HG02852 (cell line): ENCODE measurements around the gene ASB6.
"Not testable (repeated sequence)": the region's sequence is repeated elsewhere in the genome, so short reads cannot be mapped to it uniquely, and the experiment has no call there.

Source experiments
- ATAC-seq: cut with Tn5 transposase; IDR thresholded peaks from one replicate; pipeline ENCODE4 v1.9.1; 2021; ENCODE audit warnings: mild to moderate bottlenecking, moderate library complexity; ENCODE audit not compliant: unreplicated experiment

The ASB6 gene

DNA sequence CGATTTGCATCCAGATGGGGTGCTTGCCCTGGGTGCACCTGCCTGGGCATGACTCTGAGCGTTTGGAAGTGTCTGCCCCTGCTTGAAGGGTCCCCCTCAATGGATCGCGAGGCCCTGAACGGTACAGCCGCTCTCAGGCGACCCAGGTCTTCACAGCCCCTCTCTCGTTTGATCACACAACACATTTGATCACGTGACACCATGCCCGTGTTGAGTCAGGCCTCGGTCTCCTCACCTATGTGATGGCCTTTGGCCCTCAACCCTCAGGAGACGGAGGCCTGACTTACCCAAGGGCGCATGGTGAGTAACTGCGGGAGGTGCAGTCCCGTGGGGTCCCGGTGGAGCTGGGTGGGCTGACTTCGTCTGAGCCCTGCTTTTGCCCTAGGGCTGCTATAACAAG is 3.0 kb upstream of the ASB6 start:
- no peak for ATAC-seq

DNA sequence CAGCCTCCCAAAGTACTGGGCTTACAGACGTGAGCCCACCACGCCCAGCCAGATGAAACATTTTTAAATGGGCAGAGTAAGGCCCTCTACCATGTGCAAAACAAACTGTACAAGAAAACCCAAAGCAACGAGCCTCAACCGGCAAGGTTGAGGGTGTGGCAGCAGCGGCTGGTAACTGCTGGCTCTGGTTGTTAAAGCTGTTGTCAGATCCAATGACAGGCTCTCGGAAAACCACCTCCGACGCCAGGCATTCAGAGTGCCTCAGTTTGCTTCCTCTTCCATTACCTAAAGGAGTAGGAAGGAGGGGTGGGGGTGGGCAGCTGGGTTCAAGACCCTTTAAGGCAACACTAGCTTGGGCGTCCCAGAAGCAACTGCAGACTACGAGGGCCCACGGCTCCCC is 2.4 kb upstream of the ASB6 start:
- ATAC-seq = no peak

DNA sequence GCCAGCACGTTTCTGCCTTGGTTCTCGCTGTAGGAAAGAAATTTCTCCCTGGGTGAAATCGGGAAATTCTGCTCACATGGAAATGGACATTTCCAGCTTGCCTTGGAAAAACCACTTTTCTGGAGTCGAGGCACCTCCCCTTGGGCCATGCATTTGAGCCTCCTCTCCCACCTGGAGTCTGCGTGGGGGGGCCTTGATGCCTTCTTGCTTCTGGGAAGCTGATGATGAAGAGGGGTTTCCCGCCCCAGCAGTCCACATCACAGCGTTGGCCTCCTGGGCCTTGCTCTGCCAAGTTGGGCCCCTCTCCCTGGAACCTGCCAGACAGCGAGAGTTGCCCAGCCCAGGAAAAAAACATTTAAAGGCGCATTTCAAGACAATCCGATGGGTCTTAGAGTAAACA is 1.8 kb upstream of the ASB6 start:
- ATAC-seq = no peak

DNA sequence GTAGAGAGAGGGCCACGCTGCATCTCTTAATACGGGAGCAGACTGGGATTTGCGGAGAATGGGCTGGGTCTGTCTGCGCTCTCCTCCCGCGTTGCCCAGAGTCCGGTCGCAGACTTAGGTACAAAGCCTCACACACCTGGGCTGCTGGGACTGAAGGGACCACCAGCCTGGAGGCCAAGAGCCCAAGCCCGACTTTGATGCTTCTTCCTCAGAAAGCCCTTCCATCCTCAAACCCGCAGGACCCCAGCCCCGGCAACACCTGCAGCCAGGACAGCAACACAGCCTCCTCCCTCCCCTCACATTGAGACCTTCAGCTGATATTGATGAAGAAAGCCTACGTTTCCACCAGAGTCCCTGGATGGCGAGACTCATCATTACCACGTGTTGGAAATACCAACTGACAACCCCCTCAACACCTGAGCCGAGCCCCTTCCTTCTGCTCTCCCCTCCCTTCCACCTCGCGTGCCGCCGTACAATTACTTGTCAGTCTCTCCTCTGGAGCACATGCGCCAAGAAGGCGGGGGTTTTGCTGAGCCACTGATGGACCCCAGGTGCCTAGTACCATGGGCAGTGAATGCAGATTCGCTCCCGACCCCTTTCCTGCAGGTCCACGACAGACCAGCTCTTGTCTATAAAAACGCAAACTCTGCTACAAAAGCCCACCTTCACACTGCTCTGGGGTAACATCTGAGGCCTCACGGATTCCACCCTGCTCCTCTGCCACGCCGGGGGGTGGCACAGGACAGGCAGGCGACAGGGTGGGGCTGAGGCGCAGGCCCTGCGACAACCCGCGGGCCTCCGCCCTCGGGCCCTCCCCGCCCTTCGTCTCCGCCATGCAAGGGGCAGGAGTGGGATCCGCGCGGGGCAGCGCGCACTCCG is 841 bp downstream of the ASB6 start:
- ATAC-seq = peak; percentile 9

DNA sequence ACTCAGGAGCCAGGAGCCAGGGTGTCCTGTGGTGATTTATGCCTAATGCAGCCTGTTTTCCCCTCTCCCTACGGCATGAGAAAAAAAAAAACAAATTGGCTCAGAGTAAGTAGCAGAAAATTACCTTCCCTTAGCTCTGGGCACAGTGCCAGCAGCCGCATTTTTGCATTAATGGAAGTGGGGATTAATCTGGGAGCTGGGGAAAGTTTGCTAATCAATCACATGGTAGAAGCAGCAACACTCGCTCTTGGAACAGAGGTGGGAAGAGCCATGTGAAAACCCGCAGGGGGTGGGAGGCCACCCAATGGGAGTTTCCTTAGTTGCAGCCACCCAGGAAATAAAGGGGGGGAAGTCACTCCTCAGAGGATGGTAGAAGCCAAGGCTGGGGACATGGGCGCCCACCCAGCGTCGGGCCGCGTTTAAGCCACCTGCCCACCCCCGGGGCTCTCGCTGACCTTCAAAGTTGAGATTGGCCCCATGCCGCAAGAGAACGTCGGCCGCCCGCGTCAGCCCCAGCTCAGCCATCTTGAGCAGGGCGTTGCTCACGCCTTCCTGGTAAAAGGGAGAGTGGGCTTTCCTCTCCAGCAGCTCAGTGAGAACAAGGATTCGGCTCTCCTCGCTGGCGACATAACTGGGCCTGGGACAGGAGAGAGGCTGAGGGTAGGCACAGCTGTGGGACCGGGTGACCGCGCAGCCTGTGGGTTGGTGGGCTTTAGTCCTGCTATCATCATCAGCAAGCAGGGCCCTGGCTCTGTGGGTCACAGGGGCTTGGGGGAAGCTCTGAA is 1.7 kb downstream of the ASB6 start:
- no peak for ATAC-seq

DNA sequence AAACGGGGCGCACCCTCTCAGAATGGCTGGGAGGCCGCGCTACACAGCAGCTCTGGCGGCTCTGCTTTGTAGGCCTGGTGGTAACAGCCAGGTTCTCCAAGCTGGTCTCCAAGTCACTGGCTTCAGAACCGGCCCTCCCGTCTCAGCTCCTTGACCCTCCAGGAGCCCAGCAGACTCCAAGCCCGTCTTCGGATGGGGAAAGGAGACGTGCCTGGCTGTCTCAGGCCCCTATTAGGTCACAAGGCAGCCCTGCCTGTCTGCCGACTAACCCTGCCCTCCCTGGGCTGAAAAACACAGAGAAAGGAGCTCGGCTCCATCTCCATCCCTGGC is 2.2 kb downstream of the ASB6 start:
- ATAC-seq = no peak

DNA sequence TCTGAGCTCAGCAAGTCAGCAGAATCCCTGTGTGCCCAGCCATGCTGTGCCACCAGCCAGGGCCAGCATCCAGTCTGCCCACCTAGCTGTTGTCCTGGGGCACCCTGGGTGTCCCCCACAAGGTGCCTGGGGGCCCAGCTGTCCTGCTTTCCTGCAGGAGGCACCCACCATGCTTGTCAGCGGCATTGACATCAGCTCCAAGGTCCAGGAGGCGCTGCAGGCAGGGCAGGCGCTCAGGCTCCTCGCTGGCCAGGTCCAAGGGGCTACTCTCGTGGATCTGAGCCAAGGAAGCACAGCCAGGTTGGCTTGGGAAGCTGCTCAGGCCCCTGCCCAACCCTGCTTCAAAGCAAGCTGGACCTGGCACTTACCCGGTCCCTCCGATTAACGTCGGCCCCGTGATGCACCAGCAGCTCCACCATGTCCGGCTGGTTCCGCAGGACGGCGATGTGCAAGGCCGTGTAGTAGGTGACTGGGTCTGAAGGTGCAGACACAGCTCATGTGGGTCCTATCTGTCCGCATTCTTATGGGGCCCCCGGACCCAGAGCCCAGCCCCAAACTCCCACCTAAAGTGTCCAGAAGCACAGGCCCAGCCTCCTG is 2.8 kb downstream of the ASB6 start:
- ATAC-seq = no peak

DNA sequence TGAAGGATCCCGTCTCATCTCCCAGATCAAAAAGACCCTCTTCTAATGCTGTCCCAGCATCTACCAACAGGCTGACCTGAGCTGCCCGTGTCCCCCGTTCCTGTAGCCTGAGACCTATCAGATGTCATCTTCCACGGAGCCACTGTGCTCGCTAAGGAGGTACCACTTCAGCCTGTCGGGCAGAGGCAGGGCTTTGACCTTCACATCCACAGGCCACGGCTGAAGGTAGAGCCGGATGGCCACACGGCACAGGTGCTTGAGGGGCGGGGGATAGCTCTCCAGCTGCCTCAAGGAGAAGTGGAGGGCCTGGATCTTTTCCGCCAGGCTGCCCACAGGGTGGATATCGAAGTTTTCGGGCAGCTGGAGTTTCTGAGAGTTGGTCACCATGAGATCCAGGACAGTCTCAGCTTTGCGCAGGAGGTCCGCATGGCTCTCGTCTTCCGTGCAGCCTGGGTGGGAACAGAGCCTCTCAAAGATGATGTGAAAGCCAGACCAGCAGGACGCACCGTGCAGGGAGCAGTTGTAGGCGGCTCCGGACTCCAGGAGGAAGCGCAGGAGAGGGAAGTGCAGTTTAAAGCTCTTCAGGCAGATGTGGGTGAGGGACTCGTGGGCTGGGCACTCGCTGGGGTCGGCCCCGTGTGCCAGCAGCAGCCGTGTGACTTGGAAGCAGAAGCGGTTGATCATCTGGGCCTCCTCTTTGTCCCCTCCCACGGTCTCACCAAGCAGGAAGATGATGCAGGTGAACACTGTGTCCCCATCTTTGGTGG is 4.1 kb downstream of the ASB6 start:
- no peak for ATAC-seq

DNA sequence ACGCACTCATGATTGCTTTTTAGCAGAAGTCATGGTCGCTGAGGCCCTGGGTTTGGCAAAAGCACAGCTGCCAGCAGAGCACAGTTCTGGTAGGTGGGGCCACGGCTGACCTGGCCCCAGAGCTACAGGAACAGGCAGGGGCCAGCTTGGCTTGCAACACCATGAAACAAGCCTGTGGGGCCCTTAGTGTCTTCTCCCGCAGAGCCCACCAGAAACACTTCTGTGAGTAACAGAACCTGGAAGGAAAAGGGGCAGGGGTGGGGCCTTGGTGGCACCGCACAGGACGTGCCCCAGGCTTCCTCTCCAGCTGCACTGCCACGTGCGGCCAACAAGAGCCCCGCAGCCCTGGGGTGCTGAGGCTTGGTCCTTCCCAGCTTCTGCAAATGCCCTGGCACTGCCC is 4.8 kb downstream of the ASB6 start:
- no peak for ATAC-seq

DNA sequence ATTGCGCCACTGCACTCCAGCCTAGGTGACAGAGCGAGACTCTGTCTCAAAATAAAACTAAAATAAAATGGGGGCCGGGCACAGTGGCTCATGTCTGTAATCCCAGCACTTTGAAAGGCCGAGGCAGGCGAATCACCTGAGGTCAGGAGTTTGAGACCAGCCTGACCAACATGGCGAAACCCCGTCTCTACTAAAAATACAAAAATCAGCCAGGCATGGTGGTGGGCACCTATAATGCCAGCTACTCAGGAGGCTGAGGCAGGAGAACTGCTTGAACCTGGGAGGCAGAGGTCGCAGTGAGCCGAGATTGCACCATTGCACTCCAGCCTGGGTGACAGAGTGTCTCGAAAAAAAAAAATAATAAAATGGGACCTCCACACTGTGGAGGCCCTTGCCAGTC is 5.6 kb downstream of the ASB6 start:
- ATAC-seq = not testable (repeated sequence)

DNA sequence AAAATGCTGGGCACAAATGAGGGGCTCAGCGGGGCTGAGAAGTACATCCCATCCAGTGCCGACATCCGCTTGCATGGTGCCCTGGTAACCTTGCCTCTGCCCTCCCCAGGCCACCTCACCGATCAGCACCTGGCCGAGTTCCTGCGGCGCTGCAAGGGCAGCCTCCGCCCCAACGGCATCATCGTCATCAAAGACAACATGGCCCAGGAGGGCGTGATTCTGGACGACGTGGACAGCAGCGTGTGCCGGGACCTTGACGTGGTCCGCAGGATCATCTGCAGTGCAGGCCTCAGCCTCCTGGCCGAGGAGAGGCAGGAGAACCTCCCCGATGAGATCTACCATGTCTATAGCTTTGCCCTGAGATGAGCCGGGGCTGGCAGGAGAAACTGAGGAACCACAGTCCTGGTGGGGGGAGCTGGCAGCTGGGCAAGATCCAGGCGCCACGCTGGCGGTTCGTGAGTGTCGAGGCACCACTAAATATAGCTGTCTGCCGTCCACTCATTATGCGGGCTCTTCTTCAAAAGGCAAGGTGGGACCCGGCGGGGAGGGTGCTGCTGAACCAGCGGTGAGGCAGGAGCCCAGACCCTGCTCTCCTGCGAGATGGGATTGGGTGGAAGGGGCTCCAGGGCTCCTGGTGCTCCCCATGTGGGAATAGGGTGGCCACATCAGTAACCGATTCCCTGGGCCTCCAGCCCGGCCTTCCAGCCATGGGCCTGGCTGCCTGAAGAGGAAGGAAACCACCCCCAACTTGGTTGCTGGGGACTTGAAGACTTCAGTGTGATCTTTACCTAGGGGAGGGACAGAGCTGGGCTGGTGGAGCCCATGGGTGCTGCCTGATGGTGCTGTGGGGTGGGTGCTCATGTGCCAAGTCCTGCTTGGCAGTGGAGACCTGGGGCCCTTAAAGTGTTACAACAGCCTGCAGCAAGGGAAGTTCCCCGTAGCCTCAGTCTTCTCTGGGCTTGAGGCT is 6.6 kb downstream of the ASB6 start:
- ATAC-seq = no peak

DNA sequence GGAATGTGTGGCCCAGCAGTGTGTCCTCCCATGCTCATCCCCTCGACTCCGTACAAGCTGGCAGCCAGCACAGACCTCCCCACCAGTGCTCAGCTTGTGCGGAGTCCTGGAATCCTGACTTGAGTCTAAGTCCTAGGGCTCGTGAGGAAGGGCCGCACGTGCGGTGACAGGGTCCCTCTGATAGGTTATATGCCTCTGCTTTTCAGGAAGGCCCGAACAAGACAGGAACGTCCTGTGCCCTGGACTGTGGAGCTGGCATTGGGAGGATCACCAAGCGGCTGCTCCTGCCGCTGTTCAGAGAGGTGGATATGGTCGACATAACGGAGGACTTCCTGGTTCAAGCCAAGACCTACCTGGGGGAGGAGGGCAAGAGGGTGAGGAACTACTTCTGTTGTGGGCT is 8.1 kb downstream of the ASB6 start:
- ATAC-seq = no peak

DNA sequence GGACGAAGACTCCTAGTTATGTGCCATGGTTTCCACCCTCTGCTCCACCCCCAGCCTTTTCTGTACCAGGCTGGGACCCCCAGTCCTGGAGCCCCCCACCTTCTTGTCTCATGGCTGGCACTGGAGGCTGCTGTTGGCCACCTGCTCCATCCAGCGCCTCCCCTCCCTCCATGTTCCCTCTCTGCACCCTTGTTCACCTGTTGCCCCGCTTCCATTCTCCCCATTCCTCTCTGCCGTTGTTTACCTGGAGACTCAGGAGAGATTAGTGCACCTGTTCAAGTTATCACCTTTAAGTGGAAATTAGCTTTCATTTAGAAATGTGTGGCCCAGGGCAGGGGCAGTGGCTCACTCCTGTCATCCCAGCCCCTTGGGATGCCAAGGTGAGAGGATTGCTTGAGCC is 8.7 kb downstream of the ASB6 start:
- no peak for ATAC-seq

DNA sequence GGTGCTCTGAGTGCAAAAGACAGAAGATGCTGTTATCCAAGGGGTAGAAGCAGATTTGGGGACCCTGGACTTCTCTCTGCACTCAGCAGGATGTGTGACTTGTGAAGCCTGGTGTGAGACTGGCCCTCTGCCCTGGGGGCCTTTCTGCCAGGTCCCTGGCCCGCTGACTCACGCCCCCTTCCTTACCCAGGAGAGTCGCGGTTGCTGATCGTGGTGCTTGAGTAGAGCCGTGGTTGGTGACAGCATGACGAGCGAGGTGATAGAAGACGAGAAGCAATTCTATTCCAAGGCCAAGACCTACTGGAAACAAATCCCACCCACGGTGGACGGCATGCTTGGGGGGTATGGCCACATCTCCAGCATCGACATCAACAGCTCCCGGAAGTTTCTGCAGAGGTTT is 9.5 kb downstream of the ASB6 start:
- no peak for ATAC-seq

DNA sequence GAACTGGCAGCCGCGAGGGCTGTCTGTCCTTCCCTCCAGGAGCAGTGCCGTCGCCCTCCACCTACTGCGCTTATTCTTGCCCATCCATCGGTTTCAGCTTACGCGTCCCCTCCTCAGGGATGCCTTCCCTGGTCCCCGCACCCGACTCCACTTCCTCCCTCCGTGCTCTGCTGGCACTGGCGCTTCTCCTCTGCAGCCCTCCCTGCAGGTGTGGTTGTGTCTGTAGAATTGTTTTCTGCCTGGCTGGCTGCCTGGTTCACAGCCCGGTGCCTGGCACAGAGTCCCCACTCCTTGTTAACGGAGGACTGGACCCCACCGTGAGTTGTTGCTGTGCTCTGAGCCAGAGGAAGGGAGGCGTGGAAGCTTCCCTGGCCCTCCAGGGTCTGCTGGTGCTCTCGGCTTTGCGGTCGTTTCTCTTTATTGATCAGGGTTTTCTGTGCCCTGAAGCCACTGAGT is 10.2 kb downstream of the ASB6 start:
- no peak for ATAC-seq

DNA sequence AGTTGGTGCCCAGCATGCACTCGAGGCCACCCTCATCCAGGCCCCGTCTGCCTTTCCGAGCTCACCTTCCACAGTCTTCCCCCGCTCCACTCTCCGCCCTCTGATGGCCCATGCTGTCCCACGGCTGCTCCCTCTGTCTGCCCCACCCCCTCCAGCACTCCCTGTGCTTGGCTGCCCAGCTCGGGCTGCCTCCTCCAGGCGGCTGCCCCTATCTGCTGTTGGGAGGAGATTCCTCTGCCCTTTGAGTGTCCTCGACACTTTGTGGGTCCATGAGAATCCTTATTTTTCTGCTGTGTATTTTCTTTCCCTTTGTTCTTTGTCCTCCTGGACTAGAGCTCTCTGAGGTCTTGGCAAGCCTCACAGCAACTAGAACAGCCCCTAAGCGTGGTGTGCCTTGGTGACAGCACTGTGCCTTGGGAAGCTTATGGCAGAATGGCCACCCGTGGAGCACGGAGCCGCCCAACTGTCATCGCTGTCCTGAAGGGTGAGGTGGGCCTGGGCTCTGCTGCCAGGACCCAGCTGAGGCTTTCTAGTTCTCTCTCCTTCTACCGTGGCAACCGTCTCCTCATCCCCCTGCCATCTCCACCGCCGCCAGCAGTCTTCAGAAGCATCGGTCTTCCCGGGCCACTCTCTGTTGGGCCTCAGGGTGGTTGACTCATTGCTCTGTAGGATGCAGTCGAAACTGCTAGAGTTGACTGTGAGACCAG is 10.8 kb downstream of the ASB6 start:
- no peak for ATAC-seq

DNA sequence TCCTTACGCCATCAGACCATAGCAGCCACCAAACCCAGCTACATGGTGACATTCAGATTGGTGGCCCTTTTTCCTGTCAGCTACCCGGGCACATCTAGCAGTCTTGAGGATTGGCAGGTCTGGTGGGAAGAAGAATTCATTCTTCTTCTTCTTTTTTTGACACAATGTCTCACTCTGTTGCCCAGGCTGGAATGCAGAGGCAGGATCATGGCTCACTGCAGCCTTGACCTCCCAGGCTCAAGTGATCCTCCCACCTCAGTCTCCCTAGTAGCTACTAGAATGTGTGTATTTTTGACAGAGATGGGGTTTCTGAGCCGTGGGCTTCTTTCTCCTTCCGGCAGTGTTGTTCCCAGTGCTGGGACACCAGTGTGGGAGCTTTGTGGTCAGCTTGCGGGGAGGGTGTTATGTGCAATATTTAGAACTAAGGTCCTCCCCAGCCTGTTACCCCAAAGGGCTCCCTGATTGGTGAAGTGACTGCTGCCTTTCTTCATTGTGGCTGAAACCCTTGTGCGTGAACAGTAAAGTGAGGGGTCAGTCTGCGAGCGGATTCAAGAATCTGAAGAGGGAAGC is 12.6 kb downstream of the ASB6 start:
- ATAC-seq = no peak

DNA sequence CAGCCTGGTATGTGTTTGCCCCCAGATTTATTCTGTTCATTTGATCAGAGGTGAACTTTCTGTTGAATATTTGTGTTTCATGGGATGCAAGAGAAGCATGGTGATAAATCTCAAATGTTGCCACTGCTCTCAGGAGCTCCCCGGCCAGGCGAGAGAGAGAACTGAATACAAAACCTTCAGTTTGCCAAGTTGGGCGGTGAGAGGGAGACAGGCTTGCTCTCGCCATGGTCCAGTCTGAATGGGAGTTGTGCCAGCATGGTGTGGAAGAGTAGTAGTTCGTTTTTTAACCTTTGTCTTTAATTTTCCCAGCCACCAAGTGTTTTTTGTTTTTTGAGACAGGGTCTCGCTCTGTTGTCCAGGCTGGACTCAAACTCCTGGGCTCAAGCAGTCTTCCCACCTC is 13.2 kb downstream of the ASB6 start:
- ATAC-seq = no peak
